GM19452 (cell line): ENCODE measurements around the gene CTBP2.
"Not testable (repeated sequence)": the region's sequence is repeated elsewhere in the genome, so short reads cannot be mapped to it uniquely, and the experiment has no call there.

Experiments used
- ATAC-seq: cut with Tn5 transposase; IDR thresholded peaks from one replicate; pipeline ENCODE4 v1.9.1; 2021; ENCODE audit not compliant: unreplicated experiment

Gene CTBP2

DNA sequence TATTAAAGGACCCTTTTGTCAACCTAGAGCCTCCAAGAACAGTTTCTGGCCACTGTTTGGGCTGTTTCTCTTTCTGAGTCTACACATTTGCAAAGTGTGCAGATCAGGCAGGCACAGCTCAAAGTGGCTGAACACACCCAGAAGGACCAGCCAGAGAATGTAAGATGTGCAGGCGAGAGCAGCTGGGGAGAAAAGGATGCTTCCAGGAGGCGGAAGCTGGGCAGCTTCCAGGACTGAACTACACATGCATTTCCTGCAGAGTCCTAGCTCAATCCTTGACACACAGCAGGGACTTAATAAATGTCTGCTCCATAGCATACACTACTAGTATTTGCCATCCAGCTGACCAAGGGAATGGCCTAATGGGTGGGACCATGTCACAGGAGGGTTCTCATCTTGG, 70.9 kb downstream of the CTBP2 start:
- no peak for ATAC-seq

DNA sequence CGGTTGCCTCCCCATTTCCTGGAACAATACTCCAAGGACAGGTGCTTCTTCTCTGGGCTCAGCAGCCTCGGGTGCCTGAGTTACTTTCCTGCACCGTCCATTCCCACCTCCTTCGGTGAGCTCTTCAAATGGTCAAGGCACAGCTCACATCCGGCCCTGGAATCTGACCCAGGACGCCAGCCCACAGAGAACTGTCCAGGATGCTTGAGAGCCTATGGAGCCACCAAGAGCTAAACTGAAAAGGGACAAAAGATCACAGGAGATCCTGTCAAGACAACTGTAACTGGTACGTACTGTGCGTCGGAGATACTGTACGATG, 72.5 kb downstream of the CTBP2 start:
- ATAC-seq, result no peak

DNA sequence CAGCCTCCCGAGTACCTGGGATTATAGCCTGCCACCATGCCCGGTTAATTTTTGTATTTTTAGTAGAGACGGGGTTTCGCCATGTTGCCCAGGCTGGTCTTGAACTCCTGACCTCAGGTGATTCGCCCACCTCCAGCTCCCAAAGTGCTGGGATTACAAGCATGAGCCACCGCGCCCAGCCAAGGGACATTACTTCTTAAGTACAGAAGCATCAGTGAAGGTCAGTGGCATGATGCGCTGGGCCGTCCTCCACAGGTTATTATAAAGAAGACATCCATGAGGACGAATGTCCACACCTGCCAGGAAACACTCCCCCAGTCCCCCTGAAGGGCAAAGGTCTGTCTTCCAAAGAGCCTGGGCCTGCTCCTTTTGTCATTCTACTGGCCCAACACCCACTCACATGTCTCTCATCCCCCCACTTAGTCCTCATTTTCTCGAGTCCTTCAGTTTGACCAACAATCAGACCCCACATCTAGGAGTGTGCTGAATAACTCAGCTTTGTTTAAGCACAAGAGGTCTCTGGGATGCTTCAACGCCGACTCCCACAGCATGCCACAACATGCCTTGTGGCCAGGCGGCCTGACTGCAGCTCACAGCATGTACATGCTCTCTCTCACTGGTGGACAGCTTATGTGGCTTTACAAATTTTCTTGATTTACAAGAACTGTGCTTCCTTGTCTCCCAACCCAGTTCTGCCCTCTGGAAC, 73.0 kb downstream of the CTBP2 start:
- no peak for ATAC-seq

DNA sequence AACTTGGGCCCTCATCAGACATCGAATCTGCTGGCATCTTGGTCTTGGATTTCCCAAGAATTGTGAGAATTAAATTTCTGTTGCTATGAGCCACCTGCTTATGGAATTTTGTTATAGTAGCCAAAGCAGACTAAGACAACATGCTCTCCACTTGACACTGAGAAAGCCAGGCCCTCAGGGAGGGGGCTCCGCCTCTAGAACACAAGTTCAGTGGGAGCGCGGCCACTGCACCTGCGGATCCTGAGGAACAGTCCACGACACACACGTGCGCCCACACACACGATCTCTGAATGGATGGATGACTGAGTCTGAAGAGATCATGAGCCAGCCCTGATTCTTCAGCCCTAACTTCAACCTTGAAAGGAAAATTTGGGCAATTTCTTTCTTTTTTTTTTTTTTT, 73.7 kb downstream of the CTBP2 start:
- ATAC-seq, result no peak

DNA sequence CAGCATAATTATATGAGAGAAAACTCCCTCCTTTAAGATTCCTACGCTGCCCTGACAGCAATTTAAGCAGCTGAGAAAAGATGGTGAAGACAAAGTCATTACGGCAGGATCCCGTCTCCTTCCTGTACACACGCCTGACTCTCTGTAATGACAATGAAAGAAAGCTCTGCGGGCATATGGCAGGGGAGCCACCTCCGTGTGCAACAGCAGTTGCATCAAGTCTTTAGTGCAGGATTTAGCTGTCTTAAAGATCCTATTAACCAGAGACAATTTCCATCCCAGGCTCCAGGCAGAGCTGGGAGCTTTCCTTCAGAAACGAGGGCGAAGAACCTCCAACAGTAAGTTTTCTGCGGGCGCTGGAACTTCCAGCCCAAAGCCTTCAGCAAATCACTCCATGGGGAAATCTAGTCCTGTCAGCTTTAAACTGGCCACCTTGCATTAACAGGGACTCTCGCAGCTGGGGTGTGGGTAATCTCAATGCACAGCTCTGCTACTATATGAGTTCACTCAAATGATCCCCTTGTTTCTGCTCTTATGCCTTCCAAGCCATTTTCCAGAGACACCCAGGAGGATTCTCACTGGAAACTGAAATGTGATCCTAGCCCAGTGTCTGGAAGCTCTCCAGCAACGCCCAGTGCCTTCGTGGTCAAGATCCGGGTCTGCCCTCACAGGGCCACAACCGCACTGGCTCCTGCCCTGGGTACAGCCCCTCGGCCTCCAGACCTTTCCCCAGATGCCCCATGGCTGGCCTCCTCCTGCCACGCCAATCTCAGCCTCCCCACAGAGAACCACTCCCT, 74.9 kb downstream of the CTBP2 start:
- no peak for ATAC-seq

DNA sequence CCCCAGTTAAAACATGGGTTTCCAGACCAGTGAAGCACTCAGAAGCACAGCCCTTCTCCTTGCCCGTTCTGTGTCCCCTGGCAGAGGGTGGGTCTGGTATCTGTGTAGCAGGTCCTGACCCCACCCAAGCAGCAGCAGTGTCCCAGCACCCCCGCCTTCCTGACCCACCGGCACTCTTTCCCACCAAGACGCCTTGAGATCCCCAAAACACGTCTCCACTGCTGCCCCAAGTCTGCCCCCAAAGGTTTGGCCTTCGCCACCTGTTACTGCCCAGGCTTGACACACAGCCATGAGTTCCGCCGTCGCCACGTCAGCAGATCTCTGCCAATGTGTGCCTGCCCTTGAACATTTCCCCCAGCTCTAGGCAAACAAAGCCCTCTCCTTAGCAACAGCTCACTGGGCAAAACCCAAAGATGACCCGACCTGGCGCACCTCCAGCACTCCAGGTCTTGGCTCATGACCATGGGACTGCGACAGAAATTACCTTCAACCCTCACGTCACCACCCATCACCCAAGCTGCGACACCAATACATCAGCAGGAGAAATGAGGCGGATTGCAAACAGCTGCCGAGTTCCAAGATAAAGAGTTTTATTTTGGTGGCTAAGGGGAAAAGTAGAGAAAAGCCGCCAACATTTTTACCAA, 75.6 kb downstream of the CTBP2 start:
- no peak for ATAC-seq

DNA sequence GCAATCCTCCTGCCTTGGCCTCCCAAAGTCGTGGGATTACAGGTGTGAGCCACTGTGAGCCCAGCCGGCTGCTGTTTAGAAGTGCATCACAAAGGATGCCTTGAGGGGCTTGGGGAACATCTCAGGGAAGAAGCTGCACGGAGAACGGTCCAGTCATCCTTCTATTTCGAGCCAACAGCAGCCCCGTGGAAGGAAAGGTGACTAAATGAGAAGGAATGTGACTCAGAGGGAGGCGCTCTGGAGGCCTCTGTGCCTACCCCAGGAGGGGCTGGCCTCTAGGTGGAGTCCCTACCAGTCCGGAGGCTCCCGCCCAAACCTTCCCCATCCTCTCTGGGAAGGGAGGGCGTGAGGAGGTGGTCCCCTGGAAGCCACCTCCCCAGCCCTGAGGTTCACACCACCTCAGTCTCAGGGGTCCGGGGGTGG, 76.2 kb downstream of the CTBP2 start:
- ATAC-seq, result no peak

DNA sequence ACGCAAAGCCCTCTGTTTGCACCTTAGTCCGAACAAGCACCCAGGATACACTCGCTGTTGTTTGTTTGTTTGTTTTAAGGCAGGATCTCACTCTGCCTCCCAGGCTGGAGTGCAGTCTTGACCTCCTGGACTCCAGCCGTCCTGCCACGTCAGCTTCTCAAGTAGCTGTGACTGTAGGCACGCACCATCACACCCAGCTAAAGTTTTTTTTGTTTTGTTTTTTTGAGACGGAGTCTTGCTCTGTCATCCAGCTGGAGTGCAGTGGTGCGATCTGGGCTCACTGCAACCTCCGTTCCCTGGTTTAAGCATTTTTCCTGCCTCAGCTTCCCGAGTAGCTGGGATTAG, 76.8 kb downstream of the CTBP2 start:
- no peak for ATAC-seq

DNA sequence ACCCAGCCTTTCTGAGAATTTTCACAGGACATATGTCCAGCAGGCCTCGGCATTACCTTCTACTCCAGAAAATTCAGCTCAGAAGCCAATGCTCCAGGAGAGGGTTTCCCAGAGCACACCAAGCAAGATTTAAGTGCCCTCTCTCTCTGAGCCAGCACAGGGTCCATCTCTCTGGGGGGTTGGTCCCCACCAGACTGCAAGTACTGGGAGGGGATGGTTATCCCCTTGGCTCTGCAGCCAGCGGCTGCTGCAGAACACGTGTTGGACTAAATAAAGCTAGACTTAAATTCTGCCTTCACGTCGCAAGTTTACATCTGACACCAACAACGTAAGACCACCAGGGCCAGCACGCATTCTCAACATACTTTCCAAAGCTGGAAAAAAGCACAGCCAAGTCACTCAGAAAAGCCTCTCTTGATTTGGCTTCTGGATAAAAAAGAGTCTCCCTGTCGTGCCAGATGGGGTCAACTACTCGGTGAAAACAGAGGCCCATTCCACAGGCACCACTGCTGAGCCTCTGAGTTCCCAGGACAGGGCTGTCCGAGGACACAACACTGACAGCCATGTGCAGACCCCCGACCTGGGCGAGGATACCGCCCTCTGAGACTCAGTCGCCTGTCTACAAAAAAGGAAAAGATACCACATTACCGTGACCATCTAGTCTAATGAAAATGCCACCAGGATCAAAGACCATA, 77.3 kb downstream of the CTBP2 start:
- no peak for ATAC-seq

DNA sequence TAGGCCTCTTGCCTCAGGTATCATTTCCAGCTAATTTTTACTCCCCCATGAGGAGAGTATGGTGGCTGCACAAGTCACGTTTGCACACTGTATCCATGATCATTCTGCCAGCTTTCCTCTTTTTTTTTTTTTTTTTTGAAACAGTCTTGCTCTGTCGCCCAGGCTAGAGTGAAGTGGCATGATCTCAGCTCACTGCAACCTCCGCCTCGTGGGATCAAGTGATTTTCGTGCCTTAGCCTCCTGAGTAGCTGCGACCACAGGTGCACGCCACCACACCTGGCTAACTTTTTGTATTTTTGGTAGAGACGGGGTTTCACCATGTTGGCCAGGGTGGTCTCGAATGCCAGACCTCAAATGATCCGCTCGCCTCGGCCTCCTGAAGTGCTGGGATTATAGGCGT, 77.9 kb downstream of the CTBP2 start:
- ATAC-seq, result not testable (repeated sequence)

DNA sequence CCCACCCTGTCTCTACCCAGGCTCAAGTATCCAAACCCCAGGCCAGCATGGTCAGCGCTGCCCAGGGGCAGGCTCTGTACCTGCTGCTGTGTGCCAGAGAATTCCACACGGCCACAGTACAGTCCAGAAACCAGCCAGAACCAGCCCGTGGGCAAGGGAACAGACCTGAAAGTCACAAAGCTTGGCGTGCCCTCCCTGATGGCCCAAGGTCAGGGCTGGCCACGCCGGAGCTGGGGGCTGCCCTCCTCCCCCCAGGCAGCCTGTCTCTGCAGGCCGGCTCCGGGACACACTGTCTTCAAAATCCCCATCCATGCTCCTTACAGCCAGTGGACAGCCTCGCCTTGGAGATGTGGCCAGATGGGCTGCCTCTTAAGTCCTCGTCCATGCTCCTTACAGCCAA, 78.4 kb downstream of the CTBP2 start:
- no peak for ATAC-seq

DNA sequence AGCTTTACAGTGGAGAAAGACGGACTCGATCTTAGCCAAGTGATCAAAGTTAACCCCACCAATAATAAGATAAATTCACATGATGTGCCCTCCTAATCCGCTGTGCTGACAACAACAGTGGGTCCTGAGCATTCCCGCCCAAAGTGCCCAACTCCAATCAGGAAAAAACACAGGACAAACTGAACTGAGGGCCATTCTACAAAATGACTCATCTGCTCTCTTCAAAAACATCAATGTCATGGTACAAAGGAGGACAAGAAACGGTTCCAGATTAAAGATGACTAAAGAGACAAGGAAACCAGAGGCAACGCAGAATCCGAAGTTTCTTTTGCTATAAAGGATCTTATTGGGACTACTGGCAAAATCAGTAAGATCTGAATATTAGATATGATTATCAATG, 79.4 kb downstream of the CTBP2 start:
- no peak for ATAC-seq

DNA sequence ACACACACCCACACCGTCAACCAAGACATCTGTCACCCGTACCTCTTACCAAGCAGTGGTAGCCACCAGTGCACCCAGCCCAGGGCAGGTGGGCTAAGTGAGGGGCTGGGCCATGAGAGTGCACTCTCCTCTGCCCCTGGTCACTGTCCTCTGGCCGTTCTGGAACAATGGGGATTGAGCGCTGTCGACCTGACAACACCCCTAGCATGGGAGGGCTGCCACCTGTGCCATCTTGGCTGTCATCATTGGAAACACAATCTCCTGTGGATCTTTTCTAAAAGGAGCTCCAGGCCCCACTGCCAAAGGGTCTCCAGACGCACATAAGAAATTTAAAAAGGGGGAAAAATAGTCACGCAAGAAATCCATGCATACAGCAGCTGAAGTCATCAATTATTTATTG, 80.1 kb downstream of the CTBP2 start:
- ATAC-seq, result no peak

DNA sequence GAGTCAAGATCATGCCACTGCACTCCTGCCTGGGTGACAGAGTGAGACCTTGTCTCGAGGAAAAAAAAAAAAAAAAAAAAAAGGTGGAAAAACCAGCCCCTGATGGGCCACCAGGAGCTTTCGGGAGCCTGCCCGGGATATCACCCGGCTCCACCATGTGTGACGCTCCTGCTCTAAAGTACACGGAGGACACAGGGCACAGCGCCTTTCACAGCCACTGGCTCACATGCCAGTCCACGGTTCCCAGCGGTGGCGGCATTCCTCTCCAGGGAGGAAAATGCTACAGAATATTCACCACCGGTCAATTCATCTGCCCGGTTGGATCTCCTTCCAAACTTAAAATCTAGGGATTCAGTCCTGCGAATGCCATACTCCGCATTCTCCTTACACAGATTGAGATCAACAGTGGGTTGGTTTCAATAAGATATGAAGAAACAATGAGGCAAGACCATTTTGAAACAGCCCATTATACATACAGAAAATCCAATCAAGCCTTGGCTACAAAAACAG, 81.2 kb downstream of the CTBP2 start:
- ATAC-seq, result no peak

DNA sequence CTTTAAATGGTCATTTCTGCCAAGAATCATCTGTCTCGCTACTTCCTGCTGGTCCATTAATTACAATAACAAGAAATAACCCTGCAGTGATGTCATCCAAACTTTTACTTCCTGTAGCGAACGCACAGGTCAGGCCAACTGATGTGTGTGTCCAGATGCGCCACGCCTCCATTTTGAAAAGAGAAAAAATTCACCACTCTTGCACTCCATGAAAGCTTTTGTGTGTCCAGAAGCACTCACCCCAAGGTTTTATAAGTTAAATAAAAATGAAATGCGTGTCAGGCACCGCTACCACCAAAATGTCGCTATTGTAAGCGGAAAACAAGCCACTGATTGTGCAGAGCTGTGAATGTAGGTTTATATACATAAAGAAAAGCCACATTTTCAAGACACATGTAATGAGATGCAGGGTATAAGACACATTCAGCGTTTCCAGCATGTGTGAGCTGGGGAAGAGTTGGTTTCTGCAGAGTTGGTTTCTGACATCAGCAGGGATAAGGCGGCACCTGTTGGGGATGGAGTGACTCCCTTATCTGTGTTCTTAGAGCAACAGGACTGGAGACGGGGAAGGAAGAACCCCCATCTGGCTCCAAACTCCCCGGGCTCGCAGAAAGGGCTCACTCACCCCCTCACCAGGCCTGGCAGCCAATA, 83.3 kb downstream of the CTBP2 start:
- ATAC-seq, result no peak

DNA sequence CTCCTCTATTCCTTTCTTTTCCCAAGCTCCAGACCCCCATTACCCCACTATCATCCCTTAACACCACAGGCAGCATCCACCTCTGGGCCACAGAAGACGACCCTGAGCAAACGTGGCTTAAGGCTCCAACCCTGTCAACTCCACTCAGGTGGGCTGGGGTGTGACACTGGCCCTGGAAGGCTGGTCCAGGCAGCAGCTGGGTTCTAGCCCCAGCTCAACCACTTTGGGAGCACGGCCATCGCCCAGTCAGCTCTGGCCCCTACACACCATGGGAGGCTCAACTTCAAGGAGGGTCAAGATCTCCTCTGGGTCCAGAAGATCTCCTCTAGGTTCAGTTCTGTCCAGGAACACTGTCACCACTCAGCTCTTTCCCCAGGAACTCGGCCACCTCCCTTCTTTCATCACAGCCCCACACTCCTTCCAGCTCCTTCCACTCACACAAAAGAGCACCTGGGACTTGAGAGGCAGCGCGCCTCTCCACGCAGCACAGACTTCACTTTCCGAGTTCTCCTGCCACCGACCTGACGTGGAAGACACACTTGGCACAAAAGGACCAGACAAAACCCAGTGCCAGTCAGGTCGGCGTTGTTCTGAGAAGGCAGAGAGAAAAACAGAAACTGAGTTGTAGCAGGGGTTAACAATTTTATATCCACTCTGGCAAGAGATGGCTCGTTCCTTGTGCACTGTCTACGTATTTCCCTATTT, 84.1 kb downstream of the CTBP2 start:
- no peak for ATAC-seq

DNA sequence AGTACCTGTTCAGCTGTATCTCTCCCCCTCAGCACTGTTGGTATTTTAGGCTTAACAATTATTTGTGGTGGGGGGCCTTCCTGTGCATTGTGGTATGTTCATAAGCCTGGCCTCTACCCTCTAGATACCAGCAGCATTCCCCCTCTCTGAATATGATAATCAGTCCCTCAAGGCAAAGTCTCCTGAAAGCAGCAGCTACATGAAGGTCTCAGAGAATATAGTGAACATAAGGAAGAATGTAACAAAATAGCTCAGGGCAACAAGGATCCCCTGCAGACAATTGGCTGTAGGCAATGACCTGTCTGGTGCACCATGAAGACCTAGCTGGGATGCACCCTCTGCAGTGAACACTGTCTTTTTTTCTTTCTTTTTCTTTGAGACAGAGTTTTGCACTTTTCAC, 86.4 kb downstream of the CTBP2 start:
- no peak for ATAC-seq

DNA sequence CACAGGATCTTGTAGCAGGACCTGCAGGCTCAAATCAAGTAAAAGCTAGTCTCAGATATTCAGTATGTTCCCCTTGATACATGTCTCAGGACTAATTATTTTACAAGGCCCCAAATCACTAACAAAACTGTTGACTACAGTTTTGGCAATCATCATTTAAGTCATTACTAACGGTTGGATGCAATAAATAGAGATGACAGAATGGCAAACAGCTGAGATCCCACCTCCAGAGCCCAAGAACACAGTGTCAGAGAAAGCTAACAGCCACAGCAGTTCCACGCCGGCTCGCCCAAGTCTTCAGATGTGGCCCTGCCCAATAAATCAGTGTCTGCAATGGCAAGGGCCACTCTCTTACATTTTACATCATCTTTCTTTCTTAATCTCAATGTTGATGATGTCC, 87.6 kb downstream of the CTBP2 start:
- no peak for ATAC-seq

DNA sequence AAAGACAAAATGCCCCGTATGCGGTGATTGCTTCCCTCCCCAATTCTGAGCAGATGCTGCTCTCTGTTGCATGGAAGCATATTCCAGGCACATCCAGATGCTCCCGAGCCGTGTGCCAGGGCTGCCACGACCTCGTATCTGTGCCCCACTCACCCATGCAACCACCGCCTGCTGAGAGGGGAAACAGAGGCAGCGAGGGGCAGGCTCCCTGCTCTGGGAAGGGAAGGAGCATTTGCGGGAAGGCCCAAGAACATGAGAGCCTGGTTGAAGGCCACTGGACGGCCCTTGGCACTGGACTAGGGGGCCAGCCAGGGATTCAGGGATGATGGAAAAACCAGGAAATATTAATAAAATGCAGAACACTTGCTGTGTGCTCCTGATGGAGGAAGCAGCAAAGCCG, 89.4 kb downstream of the CTBP2 start:
- ATAC-seq, result no peak

DNA sequence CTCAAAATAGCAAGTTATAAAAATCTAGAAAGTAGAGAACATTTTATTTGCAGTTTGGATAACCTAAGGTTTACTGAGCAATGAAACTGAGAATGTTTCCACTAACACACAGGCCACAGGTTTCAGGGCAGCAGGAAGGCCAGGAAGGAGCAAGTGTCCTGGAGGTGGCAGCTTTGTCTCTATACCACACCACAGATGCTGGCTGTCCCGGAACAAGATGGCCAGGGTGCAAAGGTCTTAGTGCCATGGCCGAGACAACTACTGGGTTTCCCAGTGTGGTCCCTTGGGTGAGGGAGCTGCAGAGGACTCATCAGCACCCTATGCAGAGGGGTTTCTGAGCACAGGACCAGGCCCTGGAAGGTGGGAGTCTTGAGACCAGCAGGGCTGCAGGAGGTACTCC, 92.0 kb downstream of the CTBP2 start:
- no peak for ATAC-seq

DNA sequence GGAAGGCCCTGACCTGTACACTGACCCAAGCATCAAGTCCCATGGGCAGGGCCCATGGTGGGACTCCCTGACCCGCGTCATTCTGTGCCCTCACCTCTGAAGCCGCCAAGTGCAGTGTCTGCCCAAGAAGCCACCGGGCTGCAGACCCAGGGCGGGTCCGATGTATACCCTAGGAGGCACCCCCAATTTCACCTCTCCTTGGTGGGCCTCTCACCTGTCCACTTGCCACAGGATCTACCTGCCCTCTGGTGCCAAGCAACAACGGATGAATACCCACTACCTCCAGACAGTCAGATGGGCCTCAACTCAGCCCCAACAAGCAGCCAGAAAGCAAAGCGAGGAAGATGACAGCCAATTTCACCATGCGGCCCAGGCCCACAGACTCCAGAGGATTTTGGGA, 92.6 kb downstream of the CTBP2 start:
- ATAC-seq, result no peak
